GM21360 (cell line): ENCODE data around the gene NLRP9.
"Not testable (repeated sequence)": the region's sequence is repeated elsewhere in the genome, so short reads cannot be mapped to it uniquely, and the experiment has no call there.

ENCODE experiments used
- ATAC-seq: cut with Tn5 transposase; IDR thresholded peaks from one replicate; pipeline ENCODE4 v1.9.1; 2021; ENCODE audit warnings: mild to moderate bottlenecking, moderate library complexity; ENCODE audit not compliant: unreplicated experiment

NLRP9 gene

DNA sequence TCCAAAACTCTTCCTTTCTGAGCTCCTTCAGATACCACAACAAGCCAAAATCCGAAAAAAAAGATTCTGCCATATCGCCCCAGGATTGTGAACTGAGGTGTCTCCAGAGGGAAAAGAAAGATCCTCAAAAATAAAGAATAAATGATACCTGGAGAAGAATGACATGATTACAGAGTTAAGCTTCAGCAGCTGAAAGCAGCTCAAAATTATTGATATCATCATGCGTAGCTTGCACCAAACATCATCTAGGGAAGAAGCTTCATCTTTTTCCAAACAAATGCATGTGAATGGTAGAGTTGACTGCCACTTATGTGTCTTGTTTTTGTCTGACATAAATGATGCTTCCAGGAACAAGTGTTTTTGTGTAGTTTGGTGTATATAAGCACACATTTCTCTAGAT is at the start of gene NLRP9:
NLRP9 (minus strand) TSS at position 101 of the 400 bp plus-strand sequence; CDS start at position 73, 28 bp downstream.
- ATAC-seq: no peak

DNA sequence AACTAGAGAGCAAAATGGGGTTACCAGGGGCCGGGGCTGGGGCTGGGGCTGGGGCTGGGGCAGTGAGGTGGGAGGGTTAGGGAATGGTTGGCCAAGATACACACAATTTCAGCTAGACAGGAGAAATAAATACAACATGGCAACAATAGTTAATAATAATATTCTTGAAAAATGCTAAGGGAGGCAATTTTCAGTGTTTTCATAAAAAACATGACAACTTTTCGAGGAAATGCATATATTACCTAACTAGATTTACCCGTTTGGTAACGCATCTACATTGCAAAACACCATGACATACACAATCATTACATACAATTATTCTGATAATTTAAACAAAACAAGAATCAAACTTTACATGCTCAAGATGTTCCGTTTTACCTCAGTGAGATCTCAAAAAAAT is 42.9 kb upstream of the NLRP9 start:
- ATAC-seq: no peak

DNA sequence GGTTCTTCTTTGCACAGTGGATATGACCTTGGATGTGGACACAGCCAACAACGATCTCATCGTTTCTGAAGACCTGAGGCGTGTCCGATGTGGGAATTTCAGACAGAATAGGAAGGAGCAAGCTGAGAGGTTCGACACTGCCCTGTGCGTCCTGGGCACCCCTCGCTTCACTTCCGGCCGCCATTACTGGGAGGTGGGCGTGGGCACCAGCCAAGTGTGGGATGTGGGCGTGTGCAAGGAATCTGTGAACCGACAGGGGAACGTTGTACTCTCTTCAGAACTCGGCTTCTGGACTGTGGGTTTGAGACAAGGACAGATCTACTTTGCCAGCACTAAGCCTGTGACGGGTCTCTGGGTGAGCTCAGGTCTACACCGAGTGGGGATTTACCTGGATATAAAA is 40.1 kb upstream of the NLRP9 start:
- ATAC-seq: no peak

DNA sequence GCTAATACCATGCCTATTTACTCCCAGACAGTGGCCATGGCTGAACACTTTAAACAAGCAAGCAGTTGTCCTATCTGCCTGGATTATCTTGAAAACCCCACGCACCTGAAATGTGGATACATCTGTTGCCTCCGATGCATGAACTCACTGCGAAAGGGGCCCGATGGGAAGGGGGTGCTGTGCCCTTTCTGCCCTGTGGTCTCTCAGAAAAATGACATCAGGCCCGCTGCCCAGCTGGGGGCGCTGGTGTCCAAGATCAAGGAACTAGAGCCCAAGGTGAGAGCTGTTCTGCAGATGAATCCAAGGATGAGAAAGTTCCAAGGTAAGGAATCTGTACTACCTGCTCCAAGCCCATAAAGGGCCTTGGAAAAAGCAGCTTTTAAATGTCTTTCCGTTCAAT is 39.3 kb upstream of the NLRP9 start:
- ATAC-seq: no peak

DNA sequence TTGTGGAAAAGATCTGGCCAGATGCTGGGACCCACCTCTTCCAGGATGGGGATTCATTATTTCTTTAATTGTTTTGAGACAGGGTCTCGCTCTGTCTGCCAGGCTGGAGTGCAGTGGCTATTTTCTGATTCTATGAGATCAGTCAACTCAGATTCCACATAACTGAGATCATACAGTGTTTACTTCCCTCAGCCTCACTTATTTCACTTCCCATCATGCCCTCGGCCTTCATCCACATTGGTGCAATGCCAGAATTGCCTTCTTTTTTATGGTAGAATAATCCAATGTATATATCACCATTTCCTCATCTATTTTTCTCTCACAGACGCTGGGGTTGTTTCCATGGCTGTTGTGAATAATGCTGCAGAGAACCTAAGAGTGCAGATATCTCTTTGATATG is 31.4 kb upstream of the NLRP9 start:
- not testable (repeated sequence) for ATAC-seq

DNA sequence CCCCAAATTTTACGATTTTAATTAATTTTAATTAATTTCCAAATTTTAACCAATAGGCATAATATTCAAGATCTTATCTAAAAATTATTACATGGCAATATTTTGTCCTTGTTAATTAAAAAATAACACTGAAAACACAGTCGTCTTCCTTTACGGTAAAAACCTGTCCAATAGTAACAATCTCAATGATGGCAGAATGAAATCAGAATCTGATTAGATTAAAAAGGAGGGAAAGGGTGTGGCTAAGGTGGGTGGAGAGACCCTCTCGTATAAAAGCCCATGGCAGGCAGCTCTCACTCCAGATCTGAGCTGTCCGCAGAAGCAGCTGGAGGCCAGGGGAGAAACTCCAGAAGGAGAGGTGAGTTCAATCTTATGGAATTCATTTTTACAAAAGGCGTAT is 30.6 kb upstream of the NLRP9 start, which contains the start of gene RFPL4AL1:
RFPL4AL1 (plus strand) TSS at position 301 of the 400 bp plus-strand sequence. CDS start 2,687 bp downstream, outside the sequence.
- not testable (repeated sequence) for ATAC-seq

DNA sequence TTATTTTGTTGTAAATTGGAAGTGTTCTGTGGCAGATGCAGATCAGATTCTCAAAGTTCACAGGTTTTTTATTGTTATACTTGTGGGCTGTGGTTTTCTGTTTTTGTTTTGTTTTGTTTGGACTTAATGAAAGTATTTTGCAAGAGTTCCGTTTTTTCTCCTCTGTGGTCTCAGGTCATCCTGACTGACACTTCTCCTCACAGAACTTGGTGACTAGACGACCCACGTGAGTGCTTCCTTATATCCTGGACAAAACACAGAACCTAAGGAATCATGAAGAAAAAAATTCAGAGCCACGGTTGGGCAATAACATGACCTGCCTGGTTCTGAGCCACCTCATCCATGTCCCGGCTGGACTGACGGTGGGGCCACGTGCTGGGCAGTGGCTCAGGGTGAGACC is 28.3 kb upstream of the NLRP9 start:
- no peak for ATAC-seq

DNA sequence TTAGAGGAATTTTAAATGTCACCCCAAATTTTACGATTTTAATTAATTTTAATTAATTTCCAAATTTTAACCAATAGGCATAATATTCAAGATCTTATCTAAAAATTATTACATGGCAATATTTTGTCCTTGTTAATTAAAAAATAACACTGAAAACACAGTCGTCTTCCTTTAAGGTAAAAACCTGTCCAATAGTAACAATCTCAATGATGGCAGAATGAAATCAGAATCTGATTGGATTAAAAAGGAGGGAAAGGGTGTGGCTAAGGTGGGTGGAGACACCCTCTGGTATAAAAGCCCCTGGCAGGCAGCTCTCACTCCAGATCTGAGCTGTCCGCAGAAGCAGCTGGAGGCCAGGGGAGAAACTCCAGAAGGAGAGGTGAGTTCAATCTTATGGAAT is 20.6 kb upstream of the NLRP9 start, which contains the start of gene RFPL4A:
RFPL4A (plus strand) TSS at position 301 of the 400 bp plus-strand sequence. CDS start 2,704 bp downstream, outside the sequence.
- ATAC-seq: not testable (repeated sequence)

DNA sequence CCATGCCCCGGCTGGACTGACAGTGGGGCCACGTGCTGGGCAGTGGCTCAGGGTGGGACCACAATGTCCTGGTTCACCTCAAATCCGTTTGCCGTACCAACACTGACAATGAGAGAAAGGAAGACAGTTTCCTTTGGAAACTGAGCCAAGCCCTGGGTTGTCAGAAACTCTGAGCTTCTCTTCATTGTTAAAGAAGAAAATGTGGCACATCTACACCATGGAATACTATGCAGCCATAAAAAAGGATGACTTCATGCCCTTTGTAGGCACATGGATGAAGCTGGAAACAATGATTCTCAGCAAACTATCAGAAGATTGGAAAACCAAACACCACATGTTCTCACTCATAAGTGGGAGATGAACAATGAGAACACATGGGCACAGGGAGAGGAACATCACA is 18.6 kb upstream of the NLRP9 start:
- ATAC-seq: not testable (repeated sequence)

DNA sequence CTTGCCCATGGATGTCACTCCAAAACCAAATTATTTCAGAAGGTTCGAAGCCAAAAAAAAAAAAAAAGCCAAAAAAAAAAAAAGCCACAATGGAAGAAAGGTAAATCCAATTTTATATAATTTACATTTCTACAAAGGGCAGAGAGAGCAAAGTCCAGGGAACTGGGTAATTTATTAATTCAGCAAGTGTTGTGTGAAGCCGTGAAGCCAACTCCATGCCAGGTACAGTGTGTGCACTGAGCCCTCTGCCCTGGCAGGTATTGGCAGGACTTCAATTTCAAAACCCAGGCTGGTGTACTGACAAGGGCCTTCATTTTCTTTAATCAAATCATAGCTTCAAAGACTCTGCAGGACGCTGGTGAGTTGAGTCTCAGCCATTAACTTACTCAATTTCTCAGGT is 15.2 kb upstream of the NLRP9 start:
- no peak for ATAC-seq

DNA sequence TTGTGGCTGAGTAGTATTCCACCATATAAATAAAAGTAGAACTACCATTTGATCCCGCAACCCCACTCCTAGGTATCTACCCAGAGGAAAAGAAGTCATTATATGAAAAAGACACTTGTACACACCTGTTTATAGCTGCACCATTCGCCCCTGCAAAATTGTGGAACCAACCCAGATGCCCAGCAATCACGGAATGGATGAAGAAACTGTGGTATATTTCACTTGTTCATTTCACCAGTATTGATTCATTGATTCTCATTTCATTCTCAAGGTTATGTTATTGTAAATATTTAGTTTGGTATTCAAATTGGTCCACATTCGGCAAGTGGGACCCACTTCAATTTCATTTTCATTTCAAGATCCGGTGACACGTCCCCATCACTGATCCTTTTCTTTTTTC is 12.5 kb upstream of the NLRP9 start:
- no peak for ATAC-seq

DNA sequence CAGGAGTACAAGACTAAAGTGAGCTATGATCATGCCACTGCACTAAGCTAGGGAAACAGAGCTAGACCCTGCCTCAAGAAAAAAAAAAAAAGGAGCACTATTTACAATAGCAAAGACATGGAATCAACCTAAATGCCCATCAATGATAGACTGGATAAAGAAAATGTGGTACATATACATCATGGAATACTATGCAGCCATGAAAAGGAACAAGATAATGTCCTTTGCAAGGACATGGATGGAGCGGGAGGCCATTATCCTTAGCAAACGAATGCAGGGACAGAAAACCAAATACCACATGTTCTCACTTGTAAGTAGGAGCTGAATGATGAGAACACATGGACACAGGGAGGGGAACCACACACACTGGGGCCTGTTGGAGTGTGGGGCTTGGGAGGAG is 7.8 kb downstream of the NLRP9 start:
- not testable (repeated sequence) for ATAC-seq

DNA sequence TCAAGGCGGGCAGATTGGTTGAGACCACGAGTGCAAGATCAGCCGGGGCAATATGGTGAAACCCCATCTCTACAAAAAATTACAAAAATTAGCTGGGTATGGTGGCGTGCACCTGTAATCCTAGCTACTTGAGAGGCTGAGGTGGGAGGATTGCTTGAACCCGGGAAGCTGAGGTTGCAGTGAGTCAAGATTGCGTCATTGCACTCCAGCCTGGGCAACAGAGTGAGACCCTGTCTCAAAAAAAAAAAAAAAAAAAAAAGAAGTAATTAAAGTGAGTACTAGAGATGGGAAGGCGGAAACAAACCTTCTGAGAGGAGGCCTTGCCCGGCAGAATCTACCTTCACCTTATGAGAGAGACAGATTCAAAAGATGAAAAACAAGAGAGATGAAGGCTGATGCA is 14.7 kb downstream of the NLRP9 start:
- ATAC-seq: no peak

DNA sequence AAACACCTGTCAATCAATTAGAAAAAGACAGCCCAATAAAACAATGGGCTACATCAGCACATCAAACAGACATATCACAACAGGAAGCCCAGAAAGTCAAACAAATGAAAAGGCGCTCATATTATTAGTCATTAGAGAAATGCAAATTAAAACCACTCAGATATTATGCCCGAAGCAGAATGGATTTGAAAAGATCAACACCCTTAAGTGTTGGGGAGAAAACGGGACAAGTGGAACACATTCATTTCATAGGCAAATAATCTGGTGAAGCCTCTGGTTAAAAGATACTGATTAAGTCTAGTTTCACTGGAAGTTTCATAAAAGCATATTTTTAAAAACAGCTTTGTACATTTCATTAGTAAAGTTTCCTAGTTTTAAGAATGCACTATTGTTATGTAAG is 17.4 kb downstream of the NLRP9 start:
- ATAC-seq: no peak

DNA sequence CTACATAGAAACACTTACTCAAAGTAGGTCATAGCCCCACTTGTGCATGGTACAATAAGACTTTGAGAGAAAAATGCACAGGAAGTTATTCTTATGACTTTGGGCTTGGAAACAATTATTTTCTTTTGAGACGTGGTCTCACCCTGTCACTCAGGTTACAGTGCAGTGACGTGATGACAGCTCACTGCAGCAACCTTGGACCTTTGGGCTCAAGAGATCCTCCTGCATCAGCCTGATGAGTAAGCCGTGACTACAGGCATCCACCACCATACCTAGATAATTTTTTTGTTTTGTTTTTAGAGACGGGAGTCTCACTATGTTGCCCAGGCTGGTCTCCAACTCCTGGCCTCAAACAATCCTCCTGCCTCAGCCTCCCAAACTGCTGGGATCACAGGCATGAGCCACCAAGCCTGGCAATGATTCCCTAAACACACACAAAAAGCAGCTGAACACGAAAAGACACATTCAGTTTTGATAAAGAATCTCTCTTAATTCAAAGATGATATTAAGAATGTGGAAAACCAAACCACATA is 17.9 kb downstream of the NLRP9 start:
- no peak for ATAC-seq

DNA sequence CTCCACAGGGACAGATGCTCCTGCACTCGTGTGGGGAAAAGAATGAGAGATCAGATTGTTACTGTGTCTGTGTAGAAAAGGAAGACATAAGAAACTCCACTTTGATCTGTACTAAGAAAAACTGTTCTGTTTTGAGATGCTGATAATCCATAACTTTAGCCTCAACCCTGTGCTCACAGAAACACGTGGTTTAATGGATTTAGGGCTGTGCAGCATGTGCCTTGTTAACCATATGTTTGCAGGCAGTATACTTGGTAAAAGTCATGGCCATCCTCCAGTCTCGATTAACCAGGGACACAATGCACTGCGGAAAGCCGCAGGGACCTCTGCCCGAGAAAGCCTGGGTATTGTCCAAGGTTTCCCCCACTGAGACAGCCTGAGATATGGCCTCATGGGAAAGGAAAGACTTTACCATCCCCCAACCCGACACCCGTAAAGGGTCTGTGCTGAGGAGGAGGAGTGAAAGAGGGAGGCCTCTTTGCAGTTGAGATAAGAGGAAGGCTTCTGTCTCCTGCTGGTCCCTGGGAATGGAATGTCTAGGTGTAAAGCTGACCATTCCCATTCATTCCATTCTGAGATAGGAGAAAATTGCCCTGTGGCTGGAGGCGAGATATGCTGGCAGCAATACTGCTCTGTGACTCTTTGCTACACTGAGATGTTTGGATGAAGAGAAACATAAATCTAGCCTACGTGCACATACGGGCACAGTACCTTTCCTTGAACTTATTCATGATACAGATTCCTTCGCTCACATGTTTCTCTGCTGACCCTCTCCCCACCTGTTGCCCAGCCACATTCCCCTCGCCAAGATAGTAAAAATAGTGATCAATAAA is 20.1 kb downstream of the NLRP9 start:
- not testable (repeated sequence) for ATAC-seq

DNA sequence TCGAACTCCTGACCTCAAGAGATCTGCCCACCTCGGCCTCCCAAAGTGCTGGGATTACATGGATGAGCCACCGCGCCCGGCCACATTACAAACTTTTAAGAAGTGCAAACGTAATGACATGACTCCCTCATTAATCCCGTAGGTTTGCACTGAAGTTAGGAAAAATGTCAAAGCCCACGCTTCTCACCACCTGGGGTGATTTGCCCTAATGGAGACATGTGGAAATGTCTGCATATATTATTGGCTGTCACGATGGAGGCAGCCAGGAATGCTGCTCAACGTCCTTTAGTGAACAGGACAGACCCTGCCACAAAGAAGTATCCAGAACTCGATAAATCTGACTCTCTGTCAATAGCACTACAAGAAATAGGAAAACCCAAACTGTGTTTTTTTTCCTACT is 21.0 kb downstream of the NLRP9 start:
- ATAC-seq: no peak

DNA sequence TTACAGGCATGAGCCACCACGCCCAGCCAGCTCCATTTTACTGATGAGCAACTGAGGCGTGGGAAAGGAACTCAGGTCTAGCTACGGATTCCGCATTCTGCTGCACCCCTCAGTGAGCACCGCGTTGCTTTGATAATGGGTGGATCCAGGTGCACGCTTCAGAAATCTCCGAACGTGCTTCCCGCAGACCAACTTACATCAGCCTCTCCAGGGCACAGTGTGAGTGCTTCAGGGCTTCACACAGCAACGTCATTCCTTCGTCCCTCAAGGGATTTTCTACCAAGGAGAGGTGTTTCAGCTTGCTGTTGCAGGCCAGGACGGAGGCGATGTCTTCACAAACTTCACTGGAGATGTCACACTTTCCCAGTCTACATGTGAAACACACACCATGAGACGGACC is 21.7 kb downstream of the NLRP9 start:
- ATAC-seq: no peak

DNA sequence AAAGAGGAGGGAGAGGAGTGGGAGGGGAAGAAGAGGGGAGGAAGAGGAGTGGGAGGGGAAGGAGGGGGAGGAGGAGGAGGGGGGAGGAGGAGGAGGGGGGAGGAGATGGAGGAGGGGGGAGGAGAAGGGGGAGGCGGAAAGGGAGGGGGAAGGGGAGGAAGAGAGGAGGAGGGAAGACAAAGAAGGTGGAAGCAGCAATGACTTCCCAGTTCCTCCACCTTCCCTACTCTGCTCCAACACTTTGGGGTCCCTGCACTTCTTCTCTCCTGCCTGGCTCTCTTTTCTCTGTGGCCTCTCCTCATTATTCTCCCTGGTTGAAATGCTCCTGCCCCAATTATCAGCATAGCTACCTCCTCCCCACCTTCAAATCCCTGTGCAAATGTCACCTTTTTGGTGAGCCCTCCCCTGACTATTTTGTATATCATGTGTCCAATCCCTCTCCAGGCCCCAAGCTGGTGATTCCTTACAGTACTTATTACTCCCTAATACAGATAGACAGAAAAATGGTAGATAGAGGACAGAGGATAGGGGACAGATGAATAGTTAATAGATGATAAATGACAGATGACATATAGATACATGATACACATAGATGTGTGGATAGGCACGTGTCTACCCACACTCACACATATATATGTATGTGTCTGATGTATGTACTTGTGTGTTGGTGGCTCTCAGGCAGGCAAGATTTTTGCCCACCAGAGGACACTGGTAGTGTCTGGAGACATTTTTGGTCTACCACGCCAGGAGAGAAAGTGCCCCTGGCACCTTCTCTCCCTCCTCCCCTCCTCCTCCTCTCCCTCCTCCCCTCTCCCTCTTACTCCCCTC is 25.2 kb downstream of the NLRP9 start:
- ATAC-seq: no peak

DNA sequence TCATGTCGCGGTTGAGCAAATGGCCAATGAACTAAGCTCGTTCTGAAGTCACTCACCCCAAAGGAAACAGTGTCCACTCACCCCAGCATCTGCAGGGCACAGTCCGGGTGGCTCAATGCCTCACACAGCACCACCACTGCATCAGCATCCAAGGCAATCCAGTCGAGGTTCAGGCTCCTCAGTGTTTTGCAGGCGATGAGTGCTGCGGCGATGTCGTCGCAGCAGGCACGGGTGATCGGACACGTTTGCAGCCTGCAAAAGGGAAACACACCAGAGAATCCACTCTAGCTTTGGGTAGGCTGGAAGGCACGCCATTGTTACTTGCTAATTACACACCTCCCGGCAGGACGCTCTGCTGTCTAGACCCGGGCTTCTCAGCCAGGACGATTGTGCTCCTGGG is 26.5 kb downstream of the NLRP9 start:
- no peak for ATAC-seq

DNA sequence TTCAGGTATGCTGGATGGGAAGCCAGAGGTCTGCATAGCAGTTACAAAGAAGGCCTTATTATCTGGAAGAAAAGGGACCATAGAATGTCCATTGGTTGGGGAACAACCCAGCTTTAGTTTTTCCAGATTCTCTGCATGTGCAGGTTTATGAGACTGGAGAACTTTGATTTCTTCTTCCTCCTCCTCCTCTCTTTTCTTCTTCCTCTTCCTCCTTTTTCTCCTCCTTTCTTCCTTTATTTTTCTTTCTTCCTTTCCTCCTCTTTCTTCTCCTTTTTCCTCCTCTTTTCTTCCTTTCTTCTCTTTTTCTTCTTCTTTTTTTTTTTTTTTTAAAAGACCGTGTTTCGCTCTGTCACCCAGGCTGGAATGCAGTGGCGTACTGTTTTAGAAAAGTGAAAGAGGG is 32.2 kb downstream of the NLRP9 start:
- no peak for ATAC-seq
